NCI-H226 (cell line): ENCODE data around the gene ELP1.
A peak's percentile ranks its signal among the peaks of the same experiment; 100 is the strongest.
"Not testable (repeated sequence)": the region's sequence is repeated elsewhere in the genome, so short reads cannot be mapped to it uniquely, and the experiment has no call there.

ENCODE experiments used
- DNase-seq: peaks from one replicate; pipeline ENCODE4 v3.0.0-alpha.2; 2015

Gene ELP1

GRCh38 chr9:108921200-108921599 is 12.7 kb downstream of the ELP1 start:
- no peak for DNase-seq

GRCh38 chr9:108920401-108920800 is 13.5 kb downstream of the ELP1 start:
- not testable (repeated sequence) for DNase-seq

GRCh38 chr9:108919517-108919916 is 14.4 kb downstream of the ELP1 start:
- no peak for DNase-seq

- DNase-seq = no peak
Observed at GRCh38 chr9:108913391-108913790, 20.5 kb downstream of the ELP1 start.

- no peak for DNase-seq
Observed at GRCh38 chr9:108911820-108912219, 22.1 kb downstream of the ELP1 start.

GRCh38 chr9:108910914-108911313 is 23.0 kb downstream of the ELP1 start:
- DNase-seq = no peak

GRCh38 chr9:108910402-108910801 is 23.5 kb downstream of the ELP1 start:
- DNase-seq = no peak

GRCh38 chr9:108905494-108905893 is 28.4 kb downstream of the ELP1 start:
- DNase-seq = no peak

- no peak for DNase-seq
Observed at GRCh38 chr9:108904161-108904560, 29.8 kb downstream of the ELP1 start.

- DNase-seq = no peak
Observed at GRCh38 chr9:108903420-108904103, 30.4 kb downstream of the ELP1 start.

GRCh38 chr9:108900176-108900575 is 33.7 kb downstream of the ELP1 start:
- no peak for DNase-seq

- DNase-seq = not testable (repeated sequence)
Observed at GRCh38 chr9:108899023-108899695, 34.8 kb downstream of the ELP1 start.

- no peak for DNase-seq
Observed at GRCh38 chr9:108897324-108898096, 36.4 kb downstream of the ELP1 start.

- DNase-seq = no peak
Observed at GRCh38 chr9:108894225-108894997, 39.5 kb downstream of the ELP1 start.

GRCh38 chr9:108889649-108890067 is 44.3 kb downstream of the ELP1 start:
- no peak for DNase-seq

GRCh38 chr9:108886594-108887271 is 47.2 kb downstream of the ELP1 start:
- DNase-seq = not testable (repeated sequence)

- peak; percentile 82 for DNase-seq
Observed at GRCh38 chr9:108885643-108886348, 48.1 kb downstream of the ELP1 start.

- no peak for DNase-seq
Observed at GRCh38 chr9:108884701-108885100, 49.2 kb downstream of the ELP1 start.

GRCh38 chr9:108883085-108883484 is 50.8 kb downstream of the ELP1 start:
- DNase-seq = no peak

GRCh38 chr9:108882052-108882888 is 51.7 kb downstream of the ELP1 start:
- no peak for DNase-seq
